Upper lobe of left lung (tissue), 6 donors: ENCODE data around the gene ADAMTS2. TPM values are rescaled to one million over a fixed set of nuclear protein-coding genes. Genes with fewer than 3 reads are reported as not detected.
A peak's percentile ranks its signal among the peaks of the same experiment; 100 is the strongest.

ENCODE experiments used
- ATAC-seq, 2 donors: fragments of 200-7000 bp; cut with Tn5 transposase; one replicate each; pipeline ENCODE4 v1.9.1; 2022; ENCODE audit warnings: mild to moderate bottlenecking in 2 of 2, moderate library complexity in 2 of 2; ENCODE audit not compliant: low FRiP score in 2 of 2
- DNase-seq, 2 donors: peaks; one replicate each; pipeline ENCODE4 v3.0.0-alpha.2; 2019 to 2020
- H3K27ac ChIP-seq, 4 donors: fragments of 200-600 bp; sonication (generic); one replicate each; pipeline ENCODE4 v1.5.1; 2016 to 2019
- H3K27me3 ChIP-seq, 4 donors: fragments of 200-600 bp; sonication (generic); one replicate each; pipeline ENCODE4 v1.5.1; 2017 to 2019
- H3K36me3 ChIP-seq, 4 donors: fragments of 200-600 bp; sonication (generic); one replicate each; pipeline ENCODE4 v1.5.1; 2016 to 2019
- H3K4me1 ChIP-seq, 4 donors: fragments of 200-600 bp; sonication (generic); one replicate each; pipeline ENCODE4 v1.5.1; 2018 to 2019
- H3K4me3 ChIP-seq, 4 donors: fragments of 200-600 bp; sonication (generic); one replicate each; pipeline ENCODE4 v1.5.1; 2017 to 2019; ENCODE audit warnings: mild to moderate bottlenecking in 2 of 4, moderate library complexity in 1 of 4
- H3K9me3 ChIP-seq, 4 donors: fragments of 200-600 bp; sonication (generic); one replicate each; pipeline ENCODE4 v1.5.1; 2018 to 2019
- EP300 ChIP-seq, 4 donors: sonication (generic); formaldehyde crosslinking; IDR thresholded peaks; one replicate each; pipeline ENCODE4 v1.5.1; 2017; ENCODE audit warnings: antibody characterized with exemption in 4 of 4, control low read depth in 2 of 4
- POLR2A ChIP-seq, 4 donors: fragments of 450-650 bp; IDR thresholded peaks; one replicate each; pipeline ENCODE4 v1.5.1; 2016 to 2017; ENCODE audit warnings: antibody characterized with exemption in 4 of 4, mild to moderate bottlenecking in 2 of 4
- POLR2AphosphoS5 ChIP-seq, 2 donors: sonication (generic); formaldehyde crosslinking; IDR thresholded peaks; one replicate each; pipeline ENCODE4 v1.5.1; 2017; ENCODE audit warnings: antibody characterized with exemption in 2 of 2
- WGBS, 2 donors: methylation state at CpG; one replicate each; pipeline ENCODE4 v1.1.5; 2017 to 2018; 5-methylcytosine and 5-hydroxymethylcytosine counted together
- total RNA-seq, 6 donors: library from RNA; depleted of rRNA in 4 of 6; stranded (reverse); fragments of >200 nt in 4 of 6; gene quantifications; one replicate each; pipeline versions ENCODE4 v1.1.0 to v1.2.1, GENCODE V29; 2016 to 2021
- TF ChIP-seq, protein P1 (sequence below), 6 experiments: fragments of 450-650 bp in 4 of 6; fragments of 200-600 bp in 2 of 6; sonication (generic) in 2 of 6; IDR thresholded peaks; one replicate each; pipeline ENCODE4 v1.5.1; 2016 to 2019; ENCODE audit warnings: antibody characterized with exemption in 6 of 6
- donor health status: DM: no; HTN: no; CAD: no; lungs with moderate emphysema.
- donor health status: DM: no; HTN: yes; CAD: no; lungs with severe emphysema.

Gene ADAMTS2
- total RNA-seq, result 100 to 1,000 TPM in 1 of 6 donors, 10 to 100 TPM in 5; 10.0 to 114 (median 25.7) TPM

DNA sequence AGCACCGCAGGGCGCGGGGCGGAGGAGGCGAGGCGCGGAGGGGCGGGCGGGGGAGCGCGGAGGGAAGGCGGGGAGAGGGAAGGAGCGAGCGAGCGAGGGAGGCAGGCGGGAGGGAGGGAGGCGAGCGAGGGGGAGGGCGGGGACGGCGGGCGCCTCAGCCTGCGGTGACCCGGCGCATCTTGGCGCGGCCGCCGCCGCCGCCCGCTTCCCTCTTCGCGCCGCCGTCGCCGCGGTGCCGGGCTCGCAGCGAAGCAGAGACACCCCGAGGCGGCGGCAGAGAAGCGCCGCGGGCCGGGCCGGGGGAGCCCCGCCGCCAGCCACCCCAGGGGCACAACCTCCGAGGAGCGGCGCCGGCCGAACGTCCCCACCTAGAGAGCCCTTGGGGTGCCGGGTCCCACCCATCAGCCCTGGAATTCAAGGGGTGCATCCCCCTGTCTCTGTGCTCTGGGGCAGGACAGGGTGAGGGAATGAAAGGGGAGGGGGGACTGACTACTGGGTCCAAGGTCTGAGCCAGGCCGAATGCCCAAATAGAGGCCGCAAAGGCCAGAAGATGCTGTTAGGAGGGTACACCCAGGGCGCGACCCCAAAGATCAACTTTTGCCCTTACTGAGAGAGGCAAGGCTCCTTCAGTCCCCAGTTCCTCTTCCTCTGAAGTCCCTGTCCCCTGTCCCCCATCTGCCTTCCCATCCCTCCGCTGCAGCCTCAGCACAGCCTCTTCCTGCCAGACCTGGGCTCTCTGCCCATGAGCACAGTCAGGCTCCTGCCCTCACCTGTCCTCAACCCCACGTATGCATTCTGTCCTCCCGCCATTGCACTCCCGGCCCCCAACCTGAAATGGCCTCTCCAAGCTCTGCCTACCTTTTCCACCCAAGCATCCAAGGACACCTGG lies at the start of gene ADAMTS2:
ADAMTS2 (minus strand) TSS at position 29 of the 889 bp plus-strand sequence. CDS start 133 bp downstream, outside the sequence.
- TF ChIP-seq EP300 (IDR thresholded peaks at IDR 0.05), result no peak
- no peak for TF ChIP-seq POLR2A (IDR thresholded peaks at IDR 0.05)
- no peak for DNase-seq
- Histone ChIP-seq H3K27me3 (peaks cover 0 to 22% (median 5%) of the 10 kb centered on the region in 4 donors), H3K4me3 (peak within 1 kb of the TSS; percentile 31 to 61 (median 54)), H3K27ac (peak within 1 kb of the TSS; percentile 70 to 82 (median 78)), H3K4me1 (peaks cover 12 to 30% (median 16%) of the 10 kb centered on the region in 4 donors), H3K36me3 (no peaks in the 10 kb centered on the region), H3K9me3 (no peaks in the 10 kb centered on the region)
- ATAC-seq, result peak in 1 of 2 donors; percentile 77
- 10 to 19% methylated on average over 12 to 42 of the region's 67 CpGs for WGBS, 2 donors

- 68 to 71% methylated on average over 4 of the region's 4 CpGs for WGBS, 2 donors
- no peak overlapping the region for H3K4me3 ChIP-seq
- no peak for TF ChIP-seq EP300 (IDR thresholded peaks at IDR 0.05)
- no peak for TF ChIP-seq POLR2AphosphoS5 (IDR thresholded peaks at IDR 0.05)
- TF ChIP-seq, protein P1, sequence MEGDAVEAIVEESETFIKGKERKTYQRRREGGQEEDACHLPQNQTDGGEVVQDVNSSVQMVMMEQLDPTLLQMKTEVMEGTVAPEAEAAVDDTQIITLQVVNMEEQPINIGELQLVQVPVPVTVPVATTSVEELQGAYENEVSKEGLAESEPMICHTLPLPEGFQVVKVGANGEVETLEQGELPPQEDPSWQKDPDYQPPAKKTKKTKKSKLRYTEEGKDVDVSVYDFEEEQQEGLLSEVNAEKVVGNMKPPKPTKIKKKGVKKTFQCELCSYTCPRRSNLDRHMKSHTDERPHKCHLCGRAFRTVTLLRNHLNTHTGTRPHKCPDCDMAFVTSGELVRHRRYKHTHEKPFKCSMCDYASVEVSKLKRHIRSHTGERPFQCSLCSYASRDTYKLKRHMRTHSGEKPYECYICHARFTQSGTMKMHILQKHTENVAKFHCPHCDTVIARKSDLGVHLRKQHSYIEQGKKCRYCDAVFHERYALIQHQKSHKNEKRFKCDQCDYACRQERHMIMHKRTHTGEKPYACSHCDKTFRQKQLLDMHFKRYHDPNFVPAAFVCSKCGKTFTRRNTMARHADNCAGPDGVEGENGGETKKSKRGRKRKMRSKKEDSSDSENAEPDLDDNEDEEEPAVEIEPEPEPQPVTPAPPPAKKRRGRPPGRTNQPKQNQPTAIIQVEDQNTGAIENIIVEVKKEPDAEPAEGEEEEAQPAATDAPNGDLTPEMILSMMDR (IDR thresholded peaks at IDR 0.05), result no peak
- no peak for TF ChIP-seq POLR2A (IDR thresholded peaks at IDR 0.05)
- no peaks in the 10 kb centered on the region for H3K4me1 ChIP-seq
- H3K27me3 ChIP-seq, result no peaks in the 10 kb centered on the region
- peak in 1 of 2 donors; percentile 96 for ATAC-seq
- H3K9me3 ChIP-seq, result peaks cover 7 to 16% (median 12%) of the 10 kb centered on the region in 4 donors
- no peak for DNase-seq
- H3K27ac ChIP-seq, result no peak overlapping the region
- H3K36me3 ChIP-seq, result no peaks in the 10 kb centered on the region
Measured at GRCh38 chr5:179393078-179393477, 47.8 kb upstream of the ADAMTS2 start.

GRCh38 chr5:179387151-179388110 lies 42.2 kb upstream of the ADAMTS2 start:
- WGBS, 2 donors, result 77 to 85% methylated on average over 16 to 18 of the region's 19 CpGs
- DNase-seq, result no peak

DNA sequence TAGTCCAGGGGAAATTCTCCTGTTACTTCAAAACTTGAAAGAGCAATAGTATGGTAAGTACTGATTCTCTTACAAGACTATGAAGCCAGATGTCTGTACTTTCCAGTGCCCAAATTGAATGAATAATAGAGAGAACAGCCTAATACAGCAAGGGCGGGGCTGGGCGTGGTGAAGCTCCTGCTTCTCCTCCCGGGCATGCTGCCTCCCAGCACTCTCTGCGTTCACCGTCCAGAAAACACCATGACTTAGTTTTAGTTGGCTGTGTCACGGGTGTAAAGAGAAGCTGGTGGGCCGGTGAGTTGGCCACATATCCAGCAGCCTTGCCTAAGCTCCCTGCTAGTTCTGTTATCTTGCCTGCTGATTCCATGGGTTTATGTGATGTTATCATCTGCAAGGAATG lies 40.7 kb upstream of the ADAMTS2 start:
- Histone ChIP-seq H3K27me3 (no peaks in the 10 kb centered on the region), H3K9me3 (peaks cover 4 to 15% (median 11%) of the 10 kb centered on the region in 4 donors), H3K27ac (no peak overlapping the region), H3K4me1 (no peaks in the 10 kb centered on the region), H3K4me3 (no peak overlapping the region), H3K36me3 (no peaks in the 10 kb centered on the region)
- WGBS, 2 donors, result 77 to 80% methylated on average over 7 of the region's 7 CpGs
- TF ChIP-seq POLR2AphosphoS5 (IDR thresholded peaks at IDR 0.05) (no peak), POLR2A (IDR thresholded peaks at IDR 0.05) (no peak), EP300 (IDR thresholded peaks at IDR 0.05) (no peak)
- TF ChIP-seq, protein P1 (IDR thresholded peaks at IDR 0.05), result no peak
- peak in 1 of 2 donors; percentile 88 for ATAC-seq
- DNase-seq, result no peak

More at GRCh38 chr5:179387151-179388110, 42.2 kb upstream of the ADAMTS2 start:
- no peaks in the 10 kb centered on the region for H3K4me1 ChIP-seq
- H3K9me3 ChIP-seq, result peaks cover 4 to 15% (median 11%) of the 10 kb centered on the region in 4 donors
- no peak overlapping the region for H3K27ac ChIP-seq
- no peaks in the 10 kb centered on the region for H3K27me3 ChIP-seq
- no peak overlapping the region for H3K4me3 ChIP-seq
- peak; percentile 14 to 30 for ATAC-seq
- H3K36me3 ChIP-seq, result no peaks in the 10 kb centered on the region
- TF ChIP-seq EP300 (IDR thresholded peaks at IDR 0.05) (no peak), POLR2A (IDR thresholded peaks at IDR 0.05) (no peak), POLR2AphosphoS5 (IDR thresholded peaks at IDR 0.05) (no peak)
- TF ChIP-seq, protein P1 (IDR thresholded peaks at IDR 0.05), result no peak
